ENCODE measurements around the gene PEX26.

GRCh38 chr22:18057568-18058209 lies 20.1 kb upstream of the PEX26 start:
- TF ChIP-seq, protein P1, sequence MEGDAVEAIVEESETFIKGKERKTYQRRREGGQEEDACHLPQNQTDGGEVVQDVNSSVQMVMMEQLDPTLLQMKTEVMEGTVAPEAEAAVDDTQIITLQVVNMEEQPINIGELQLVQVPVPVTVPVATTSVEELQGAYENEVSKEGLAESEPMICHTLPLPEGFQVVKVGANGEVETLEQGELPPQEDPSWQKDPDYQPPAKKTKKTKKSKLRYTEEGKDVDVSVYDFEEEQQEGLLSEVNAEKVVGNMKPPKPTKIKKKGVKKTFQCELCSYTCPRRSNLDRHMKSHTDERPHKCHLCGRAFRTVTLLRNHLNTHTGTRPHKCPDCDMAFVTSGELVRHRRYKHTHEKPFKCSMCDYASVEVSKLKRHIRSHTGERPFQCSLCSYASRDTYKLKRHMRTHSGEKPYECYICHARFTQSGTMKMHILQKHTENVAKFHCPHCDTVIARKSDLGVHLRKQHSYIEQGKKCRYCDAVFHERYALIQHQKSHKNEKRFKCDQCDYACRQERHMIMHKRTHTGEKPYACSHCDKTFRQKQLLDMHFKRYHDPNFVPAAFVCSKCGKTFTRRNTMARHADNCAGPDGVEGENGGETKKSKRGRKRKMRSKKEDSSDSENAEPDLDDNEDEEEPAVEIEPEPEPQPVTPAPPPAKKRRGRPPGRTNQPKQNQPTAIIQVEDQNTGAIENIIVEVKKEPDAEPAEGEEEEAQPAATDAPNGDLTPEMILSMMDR (IDR thresholded peaks at IDR 0.05; ENCODE audit: poor library complexity, severe bottlenecking) = no peak
- TF ChIP-seq EZH2 (IDR thresholded peaks at IDR 0.05; ENCODE audit: borderline replicate concordance, insufficient read depth, low read length, poor library complexity, severe bottlenecking) = no peak
- TF ChIP-seq, protein P2, sequence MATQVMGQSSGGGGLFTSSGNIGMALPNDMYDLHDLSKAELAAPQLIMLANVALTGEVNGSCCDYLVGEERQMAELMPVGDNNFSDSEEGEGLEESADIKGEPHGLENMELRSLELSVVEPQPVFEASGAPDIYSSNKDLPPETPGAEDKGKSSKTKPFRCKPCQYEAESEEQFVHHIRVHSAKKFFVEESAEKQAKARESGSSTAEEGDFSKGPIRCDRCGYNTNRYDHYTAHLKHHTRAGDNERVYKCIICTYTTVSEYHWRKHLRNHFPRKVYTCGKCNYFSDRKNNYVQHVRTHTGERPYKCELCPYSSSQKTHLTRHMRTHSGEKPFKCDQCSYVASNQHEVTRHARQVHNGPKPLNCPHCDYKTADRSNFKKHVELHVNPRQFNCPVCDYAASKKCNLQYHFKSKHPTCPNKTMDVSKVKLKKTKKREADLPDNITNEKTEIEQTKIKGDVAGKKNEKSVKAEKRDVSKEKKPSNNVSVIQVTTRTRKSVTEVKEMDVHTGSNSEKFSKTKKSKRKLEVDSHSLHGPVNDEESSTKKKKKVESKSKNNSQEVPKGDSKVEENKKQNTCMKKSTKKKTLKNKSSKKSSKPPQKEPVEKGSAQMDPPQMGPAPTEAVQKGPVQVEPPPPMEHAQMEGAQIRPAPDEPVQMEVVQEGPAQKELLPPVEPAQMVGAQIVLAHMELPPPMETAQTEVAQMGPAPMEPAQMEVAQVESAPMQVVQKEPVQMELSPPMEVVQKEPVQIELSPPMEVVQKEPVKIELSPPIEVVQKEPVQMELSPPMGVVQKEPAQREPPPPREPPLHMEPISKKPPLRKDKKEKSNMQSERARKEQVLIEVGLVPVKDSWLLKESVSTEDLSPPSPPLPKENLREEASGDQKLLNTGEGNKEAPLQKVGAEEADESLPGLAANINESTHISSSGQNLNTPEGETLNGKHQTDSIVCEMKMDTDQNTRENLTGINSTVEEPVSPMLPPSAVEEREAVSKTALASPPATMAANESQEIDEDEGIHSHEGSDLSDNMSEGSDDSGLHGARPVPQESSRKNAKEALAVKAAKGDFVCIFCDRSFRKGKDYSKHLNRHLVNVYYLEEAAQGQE (IDR thresholded peaks at IDR 0.05; ENCODE audit: borderline replicate concordance) = no peak

Measured in neural cell (in vitro differentiated cells).